GM21390 (cell line): ENCODE measurements around the gene POLR1H.

ENCODE experiments used
- ATAC-seq: cut with Tn5 transposase; IDR thresholded peaks from one replicate; pipeline ENCODE4 v1.9.1; 2021; ENCODE audit not compliant: unreplicated experiment

POLR1H gene

GRCh38 chr6:30093951-30094661 lies 33.0 kb downstream of the POLR1H start:
- ATAC-seq, result no peak

DNA sequence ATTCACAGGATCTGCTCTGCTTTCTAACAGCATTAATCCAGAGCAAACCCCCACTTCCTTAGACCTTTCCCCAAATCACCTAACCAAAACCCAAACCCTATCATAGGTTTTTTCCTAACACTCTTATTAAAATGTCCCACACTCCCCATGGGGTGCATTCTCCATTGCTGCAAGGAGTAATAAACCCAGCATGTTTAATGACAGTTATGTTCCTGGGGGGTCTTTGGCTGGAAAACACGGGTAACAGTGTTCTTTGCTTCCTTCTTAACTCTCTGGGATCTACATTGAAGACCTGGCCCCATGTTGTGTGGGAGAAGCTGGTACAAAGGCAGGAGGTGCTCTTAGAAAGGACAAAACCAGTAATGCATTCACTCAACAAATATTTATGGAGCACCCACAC lies 35.8 kb downstream of the POLR1H start:
- ATAC-seq, result no peak

DNA sequence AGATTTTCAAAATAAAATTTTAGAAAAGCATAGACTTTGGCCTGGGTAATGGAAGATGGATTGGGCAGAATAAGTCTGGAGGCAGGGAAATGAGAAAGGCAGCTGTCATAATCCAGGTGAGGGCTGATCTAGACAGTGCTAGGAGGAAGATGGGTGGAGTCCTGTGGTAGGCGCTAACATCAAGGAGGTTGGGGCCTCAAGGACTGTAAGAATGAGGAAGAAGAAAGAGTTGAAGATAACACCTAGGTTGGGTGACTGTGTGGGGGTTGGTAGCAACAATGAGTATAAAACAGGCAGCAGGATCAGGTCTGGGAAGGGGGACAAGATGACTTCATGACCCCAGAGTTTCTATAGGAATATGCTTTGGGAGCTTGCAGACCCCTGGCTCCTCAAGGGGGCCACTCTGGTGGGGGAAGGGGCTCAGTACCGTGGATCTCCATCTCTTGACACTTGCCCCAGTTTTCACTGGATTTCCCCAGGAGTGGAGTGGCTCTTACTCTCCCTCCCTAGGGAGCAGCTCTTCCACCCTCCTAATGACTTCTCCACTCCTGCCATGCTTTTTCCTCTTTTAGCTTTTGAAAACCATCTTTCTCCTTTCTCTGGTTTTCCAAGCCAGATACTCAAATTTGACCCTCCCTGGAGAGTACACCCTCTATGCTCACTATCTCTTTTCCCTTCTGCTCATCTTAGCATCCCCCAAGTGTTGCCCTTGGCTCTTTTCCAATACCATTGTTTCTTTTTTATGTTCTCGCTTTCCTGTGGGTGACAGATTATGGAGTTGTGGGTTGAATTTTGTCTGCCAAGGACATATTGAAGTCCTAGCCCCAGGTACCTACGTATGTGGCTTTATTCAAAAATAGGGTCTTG lies 37.1 kb downstream of the POLR1H start:
- ATAC-seq, result no peak

- ATAC-seq, result no peak
Measured at GRCh38 chr6:30100154-30100553, 39.1 kb downstream of the POLR1H start.

GRCh38 chr6:30100585-30101443 lies 39.7 kb downstream of the POLR1H start:
- ATAC-seq, result no peak

GRCh38 chr6:30101444-30102413 lies 40.7 kb downstream of the POLR1H start:
- peak; percentile 66 for ATAC-seq

DNA sequence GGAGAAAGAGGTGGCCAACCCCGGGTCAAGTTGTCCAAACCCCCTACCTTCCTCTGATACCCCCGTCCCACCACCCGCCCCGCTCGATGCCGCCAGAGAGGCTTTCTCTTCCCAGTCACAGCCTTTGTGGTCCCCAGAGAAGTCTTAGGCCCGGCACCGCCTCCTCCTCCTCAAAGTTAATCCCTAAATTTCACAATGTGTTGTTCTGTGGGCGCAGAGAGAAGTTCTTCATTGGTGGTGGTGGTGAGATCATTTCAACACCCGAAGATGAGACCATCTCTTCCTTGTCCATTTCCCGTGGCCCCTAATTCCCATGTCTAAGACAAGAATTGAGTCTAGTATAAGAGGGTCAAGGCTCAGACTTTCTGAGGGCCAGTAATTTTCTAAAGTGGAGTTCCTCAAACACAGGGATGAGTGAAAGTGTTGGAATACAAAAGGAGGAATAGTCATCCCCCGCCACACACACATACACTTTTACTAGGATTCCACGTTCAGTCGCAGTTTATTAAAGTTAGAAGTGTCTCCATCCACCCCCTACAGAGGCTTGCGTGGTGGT lies 41.4 kb downstream of the POLR1H start:
- ATAC-seq, result no peak

- no peak for ATAC-seq
Measured at GRCh38 chr6:30102970-30103871, 42.2 kb downstream of the POLR1H start.

DNA sequence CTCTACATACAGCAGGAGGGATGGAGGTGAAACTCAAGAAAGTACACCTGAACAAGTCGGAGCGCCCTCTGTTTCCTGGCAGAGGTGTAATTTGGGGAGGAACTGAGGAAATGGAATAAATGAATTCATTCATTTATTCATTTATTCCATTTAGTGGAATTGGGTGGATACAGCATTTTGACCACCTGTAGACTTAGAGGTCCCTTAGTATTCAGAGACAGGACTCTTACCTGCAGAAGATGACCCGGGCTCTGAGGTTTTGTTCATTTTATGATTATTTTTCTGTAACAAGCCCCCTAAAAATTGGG lies 42.8 kb downstream of the POLR1H start:
- ATAC-seq, result no peak

DNA sequence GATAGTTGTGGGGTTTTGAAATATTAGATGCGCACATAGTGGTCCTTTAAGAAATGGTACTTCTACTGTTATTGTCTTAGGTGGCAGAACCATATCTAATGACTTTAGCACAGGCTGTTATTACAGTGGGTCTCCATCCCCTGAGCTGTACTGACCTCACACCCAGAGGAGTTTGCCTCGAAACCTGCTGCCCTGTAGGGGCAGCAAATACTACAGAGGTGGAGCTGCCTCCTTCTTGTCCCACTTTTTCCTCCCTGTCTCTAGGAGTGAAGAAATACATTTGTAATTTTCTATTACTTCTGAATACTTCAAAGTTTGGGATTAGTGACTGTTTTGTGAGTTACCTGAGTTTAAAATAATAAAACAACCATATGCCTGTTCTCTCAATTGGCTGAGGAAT lies 43.6 kb downstream of the POLR1H start:
- ATAC-seq, result no peak

DNA sequence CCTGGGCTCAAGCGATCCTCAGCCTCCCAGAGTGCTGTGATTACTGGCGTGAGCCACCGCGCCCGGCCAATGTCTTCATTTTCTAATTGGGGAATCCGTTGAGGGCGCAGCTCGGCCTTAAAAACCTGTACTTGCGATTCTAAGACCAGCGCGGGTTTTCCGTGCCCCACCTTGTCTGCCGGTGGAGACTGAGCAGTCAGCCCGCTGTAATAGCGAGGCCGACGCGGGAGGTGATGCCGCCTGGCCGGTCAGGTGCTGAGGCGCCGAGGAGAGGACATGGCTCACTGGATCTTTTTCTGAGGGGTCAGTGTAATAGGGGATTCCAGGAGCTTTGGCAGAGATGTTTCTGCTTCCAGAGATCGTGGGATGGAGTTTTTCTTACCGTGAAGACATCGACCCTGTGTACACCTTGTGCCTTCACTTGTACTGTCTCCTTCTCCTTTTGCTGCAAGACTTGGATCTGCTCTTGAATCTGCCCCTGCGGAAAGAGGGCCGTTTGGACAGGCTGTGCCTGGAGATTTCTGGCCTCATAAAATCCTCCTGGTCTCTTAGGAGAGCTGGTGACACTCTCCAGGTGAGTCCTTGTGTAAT lies 50.3 kb downstream of the POLR1H start:
- no peak for ATAC-seq

DNA sequence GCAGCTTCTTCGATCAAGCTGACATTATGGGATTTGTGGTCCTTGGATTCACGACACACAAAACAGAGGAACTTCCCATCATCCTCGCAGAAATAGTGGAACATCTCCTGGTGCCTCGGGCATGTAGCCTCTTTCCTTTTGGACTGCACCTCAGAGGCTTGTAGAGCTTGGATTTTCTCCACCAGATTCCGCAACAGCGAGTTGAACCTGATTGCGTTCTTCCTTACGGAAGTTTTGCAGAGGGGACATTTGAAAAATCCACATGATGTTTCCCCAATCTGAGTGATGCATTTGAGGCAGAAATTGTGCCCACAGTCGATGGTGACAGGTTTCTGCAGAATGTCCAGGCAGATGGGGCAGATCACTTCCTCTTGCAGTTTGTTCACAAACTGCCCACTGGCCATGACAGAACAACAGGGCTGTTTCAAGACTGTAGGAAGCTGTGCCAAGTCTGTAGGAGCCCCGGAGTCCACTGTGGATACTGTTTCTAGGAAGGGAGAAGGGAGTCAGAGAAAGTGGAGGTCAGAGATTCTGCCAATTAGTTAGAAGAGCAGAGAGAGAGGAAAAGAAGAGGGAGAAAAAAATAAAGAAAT lies 51.4 kb downstream of the POLR1H start:
- no peak for ATAC-seq

DNA sequence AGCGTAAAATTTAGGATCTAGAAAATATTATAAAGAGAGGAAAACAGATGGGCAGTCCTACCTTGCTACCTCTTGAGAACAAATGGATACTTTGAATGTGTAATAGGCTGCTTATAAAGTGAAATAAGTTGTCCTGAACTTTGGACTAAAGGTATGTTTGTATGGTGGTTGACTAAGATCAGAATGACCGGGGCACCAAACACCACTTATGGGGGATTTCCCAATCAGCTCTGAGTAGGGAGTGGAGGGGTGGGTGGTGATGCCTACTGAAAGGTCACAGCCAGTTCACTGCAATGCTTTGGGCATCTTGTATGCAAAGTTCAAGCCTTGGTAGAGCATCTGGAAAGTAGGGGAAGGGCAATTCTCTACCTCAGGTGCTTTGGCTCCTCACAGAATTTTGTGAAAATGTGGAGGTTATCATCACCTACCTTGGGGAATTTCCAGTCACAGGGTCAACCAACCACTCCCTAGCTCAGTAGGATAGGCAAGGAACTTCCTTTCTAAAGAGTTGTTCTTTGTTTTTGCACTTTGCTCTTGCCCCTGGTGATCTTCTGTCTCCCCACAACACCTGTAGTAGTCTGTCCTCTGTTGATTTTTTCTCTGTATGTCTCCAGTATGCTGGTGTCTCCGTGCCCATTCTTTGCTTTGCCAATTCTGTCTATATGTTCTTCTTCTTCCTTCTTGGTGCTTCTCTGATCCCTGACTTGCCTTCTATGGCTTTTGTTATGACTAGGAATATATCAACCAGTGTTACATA lies 52.1 kb downstream of the POLR1H start, which contains the start of gene TRIM31:
TSS of gene TRIM31 (minus strand) at position 88 of the 757 bp plus-strand sequence. CDS start 285 bp downstream, outside the sequence.
- peak; percentile 46 for ATAC-seq

- ATAC-seq, result no peak
Measured at GRCh38 chr6:30113841-30114240, 52.8 kb downstream of the POLR1H start.
